NCI-H2081 (cell line): ENCODE data around the gene INPP5A.

Source experiments
- DNase-seq, 2 experiments: peaks; one replicate each; lab custom pipeline; 2025; lab: John Stamatoyannopoulos, UW

The INPP5A gene

DNA sequence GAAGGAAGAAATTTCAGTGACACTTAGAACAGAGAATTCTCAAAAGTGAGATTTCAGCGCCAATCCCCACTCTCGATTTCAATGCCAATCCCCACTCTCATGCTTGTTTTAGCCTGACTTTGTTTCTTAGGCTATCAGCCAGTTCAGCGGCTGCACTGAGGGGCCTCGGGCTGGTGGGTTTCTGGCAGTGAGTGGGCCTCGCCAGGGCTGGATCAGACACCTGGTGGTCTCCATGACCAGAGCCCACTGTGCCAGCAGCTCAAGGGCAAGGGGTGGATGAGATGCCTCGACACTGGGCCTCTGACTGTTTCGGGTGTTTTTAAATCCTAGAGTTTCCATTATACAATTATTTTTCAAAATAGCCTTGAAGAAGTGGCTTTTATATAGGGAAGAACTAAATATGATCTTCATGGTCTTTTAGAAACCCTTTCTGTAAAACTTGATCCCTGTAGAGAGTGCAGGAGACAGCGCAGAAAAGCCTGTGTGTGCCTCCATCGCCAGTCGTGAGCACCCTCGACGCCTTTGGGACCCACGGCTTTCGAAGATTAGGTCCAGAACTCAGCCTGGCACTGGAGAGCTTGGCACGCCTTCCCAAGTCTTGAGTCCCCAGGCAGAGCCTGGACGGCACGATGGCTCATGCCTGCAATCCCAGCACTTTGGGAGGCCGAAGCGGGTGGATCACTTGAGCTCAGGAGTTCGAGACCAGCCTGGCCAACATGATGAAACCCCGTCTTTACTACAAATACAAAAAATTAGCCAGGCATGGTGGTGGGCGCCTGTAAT, 76.2 kb downstream of the INPP5A start:
- DNase-seq: no peak

DNA sequence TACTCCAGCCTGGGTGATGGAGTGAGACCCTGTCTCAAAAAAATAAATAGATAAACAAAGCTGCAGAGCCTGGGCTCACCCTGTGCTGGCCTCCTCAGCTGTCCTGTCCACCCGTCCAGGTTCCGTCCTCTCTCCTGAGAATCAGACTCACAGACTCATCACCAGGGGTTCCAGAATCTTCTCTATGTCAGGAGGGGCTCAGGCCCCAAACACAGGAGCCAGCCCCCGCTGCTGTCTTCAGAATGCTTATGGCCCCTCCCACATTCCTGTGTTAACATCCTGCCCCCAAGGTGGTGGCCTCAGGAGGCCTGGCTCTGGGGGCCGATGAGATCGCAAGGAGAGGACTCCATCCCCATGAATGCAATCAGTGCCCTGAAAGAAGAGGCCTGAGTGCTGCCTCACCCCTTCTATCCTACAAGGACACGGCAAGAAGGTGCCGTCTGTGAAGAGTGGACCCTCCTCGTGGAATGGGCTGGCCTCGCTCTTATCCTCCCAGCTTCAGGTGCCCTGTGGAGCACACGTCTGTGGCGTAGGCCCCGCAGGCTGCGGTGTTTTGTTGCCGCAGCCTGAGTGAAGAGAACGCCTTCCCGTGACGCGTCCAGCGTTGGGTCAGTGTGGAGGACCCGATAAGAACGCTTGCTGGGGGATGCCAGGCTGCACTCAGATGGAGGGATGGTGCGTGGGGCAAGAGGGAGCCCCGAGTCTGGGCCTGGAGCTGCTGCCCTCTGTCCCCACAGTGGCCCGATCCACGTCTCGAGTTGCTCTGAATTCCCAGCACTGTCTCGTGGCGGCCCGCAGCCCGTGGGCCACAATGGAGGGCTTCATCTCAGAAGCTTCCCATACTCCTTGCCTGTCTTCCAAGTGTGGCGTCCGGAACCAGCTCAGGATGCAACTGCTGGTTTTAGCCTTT, 77.1 kb downstream of the INPP5A start:
- no peak for DNase-seq

DNA sequence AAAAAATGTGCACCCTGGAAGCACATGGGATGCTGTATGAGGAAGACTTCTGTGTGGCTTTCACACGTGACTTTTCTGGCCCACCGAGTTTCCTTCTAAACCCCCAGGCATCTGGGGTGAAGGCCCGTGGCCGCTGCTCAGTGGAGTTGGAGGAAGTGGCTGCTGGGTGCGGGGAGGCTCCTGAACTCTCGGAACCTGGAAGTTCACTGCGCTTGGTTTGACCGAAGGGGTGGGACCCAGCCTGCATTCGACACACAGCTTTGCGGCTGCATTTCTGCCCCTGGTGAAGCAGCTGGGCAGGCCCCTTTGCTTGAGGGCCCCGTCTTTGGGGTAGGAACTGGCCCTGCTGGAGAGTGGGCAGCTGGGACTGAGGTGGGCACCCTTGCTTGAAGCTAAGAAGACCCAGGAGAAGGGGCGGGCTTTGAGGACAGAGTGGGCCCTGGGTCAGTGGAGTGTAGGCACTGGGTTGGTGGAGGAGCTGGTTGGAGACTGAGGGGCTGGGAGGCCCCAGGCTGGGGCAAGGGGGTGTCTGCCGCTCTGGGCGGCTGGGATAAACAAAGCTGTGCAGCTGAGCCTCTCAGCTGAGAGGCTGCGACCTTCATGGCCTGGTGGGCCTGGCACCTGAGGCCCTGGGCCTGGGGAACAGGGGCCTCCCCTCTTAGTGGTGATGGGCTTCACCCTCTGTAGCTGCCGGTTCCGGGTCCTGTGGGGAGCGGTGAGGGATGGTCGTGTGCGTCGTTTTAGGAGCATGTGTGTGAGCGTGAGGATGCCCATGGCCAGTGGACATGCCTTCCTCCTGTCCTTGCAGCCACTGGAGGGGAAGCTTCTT, 78.0 kb downstream of the INPP5A start:
- no peak for DNase-seq

DNA sequence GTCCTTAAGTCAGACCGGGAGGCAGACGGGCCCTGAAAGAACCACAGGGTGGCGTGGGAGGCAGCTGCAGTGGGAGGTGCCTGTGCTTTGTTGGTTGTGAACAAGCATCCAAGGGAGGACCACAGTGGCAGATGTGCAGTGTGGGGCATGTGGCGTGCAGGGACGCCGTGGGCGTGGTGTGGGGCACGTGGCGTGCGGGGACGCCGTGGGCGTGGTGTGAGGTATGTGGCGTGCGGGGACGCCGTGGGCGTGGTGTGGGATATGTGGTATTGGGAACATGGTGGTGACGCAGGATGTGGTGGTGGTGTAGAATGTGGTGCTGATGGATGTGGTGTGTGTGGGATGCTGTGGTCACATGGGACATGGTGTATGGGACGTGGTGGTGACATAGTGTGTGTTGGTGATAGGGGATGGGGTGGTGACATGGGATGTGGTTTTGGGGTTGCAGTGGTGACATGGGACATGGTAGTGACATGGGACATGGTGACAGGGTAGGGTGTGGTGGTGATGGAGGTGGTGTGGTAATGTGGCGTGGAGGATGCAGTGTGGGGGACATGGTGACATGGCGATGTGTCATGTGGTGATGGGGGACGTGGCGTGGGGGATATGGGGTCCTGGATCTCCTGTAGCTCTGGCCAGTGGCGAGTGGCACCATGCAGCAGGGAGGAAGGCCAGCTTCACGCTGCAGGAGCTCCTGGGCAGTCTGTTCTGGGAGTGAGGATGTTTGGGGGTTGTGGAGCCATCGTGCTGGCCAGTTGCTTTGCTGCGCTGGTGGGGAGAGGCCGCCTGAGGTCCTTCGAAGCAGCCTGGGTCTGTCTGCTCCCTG, 78.8 kb downstream of the INPP5A start:
- DNase-seq: no peak

DNA sequence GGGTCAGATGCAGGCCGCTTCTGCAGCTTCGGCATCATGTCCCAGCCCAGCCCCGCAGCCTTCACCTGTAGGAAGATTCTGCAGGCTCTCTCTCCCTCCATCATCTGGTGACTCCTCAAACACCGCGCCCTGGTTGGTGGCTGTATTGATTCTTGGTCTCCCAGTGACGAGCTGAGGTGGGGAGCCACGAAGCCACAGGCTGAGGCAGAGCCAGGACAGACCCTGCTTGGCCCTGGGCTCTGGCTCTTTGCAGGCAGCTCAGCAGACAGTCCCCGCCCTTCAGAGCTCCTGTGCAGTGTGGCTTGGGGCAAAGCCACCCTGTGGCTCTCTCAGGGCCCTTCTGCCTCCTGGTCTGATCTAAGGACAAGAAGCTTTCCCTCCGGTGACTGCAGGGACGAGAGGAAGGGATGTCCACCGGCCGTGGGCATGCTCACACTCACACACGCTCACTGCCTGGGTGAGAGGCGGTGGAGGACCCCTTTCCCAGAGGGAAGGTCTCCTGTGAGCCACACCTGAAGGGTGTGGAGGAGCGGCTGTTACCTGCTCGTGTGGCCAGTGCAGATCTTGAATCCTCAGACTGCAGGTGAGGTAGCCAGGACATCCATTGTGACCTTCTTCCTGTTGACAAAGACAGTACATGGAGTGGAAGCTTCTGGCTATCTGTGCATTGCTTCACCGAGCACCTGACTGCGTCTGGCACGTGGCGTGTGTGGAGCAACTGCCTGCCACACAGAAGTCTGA, 79.6 kb downstream of the INPP5A start:
- no peak for DNase-seq

DNA sequence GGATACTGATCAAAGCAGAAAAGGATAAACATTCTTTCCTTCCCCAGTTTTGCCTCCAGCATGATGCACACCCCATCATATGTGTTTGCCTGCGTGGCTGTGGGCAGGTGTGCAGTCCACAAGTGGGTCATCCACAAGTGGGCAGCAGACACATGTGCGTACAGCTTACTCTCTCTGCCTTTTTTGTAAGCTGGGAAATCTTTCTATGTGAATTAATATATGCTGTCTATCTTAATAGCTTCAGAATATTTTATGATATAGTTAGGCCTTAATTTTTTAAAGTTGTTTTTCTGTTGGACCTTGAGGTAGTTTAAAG, 80.1 kb downstream of the INPP5A start:
- DNase-seq: no peak

DNA sequence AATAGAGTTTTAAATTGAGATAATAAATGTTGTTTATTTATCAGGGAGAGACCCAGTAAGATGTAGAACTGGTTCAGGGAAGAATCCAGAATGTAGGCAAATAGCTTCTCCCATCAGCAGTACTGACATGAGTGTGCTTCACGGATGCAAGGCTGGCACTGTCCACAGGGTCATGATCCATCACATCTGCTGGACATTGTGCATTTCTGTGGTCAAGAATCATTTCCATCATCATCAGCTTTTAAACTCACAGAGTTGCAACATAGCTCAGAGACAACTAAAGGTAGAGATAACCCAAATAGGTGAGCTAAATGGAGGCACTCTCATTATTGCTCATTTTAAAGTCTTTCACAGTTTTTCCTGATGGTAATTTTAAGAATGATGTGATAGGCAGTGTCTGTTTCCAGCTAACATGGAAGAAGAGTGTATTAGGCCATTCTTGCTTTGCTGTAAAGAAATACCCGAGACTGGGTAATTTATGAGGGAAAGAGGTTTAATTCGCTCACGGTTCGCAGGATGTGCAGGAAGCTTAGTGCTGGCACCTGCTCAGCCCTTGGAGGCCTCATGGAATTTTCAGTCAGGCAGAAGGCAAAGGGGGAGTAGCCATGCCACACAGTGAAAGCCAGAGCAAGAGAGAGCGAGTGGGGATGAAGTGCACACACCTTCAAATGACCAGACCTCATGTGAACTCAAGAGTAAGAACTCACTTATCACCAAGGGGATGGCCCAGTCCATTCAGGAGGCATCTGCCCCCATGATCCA, 80.8 kb downstream of the INPP5A start:
- DNase-seq: no peak

DNA sequence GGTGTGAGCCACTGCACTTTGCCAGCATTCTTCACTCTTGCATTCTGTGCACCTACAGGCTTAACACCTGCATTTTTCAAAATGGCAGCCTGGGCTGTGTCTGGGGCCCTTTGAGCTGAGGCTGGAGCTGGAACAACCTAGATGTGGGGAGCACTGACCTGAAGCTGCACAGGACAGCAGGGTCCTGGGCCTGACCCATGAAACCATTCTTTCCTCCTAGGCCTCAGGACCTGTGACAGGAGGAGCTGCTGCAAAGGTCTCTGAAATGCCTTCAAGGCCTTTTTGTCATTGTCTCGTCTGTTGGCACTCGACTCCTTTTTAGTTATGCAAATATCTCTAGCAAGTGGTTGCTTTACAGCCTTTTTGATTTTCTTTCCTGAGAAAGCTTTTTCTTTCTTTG, 82.3 kb downstream of the INPP5A start:
- DNase-seq: no peak

DNA sequence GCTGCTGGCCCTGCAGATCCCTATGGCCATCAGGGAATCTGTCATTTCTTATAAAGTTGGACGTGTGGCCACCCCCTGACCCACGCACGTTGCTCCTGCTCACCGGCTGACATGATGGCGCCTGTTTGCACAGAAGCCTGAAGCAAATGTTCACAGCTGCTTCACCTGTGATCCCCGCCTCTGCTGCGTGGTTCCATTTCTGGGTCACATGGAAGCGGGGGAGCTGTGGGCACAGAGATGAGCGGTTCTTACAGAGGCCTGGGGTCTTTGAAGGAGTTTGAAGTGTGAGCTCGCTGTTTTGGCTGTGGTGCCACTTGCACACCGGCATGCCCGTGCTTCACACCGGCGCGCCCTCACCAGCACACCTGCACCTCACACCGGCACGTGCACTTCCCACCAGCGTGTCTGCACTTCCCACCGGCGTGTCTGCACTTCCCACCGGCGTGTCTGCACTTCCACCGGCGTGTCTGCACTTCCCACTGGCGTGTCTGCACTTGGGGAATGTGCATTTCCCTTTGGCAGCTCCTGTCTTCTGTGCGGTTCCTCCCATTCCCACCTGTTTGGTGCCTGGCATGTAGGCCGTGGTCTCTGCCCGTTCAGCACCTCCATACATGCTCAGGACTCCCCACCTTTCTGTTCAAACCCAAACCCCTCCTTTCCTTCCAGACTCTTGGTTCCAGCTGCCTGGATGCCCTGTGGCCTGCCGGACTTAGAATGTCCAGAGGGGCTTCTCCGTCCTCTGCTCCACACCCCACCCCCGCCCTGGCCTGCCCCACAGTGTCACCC, 86.7 kb downstream of the INPP5A start:
- DNase-seq: no peak

DNA sequence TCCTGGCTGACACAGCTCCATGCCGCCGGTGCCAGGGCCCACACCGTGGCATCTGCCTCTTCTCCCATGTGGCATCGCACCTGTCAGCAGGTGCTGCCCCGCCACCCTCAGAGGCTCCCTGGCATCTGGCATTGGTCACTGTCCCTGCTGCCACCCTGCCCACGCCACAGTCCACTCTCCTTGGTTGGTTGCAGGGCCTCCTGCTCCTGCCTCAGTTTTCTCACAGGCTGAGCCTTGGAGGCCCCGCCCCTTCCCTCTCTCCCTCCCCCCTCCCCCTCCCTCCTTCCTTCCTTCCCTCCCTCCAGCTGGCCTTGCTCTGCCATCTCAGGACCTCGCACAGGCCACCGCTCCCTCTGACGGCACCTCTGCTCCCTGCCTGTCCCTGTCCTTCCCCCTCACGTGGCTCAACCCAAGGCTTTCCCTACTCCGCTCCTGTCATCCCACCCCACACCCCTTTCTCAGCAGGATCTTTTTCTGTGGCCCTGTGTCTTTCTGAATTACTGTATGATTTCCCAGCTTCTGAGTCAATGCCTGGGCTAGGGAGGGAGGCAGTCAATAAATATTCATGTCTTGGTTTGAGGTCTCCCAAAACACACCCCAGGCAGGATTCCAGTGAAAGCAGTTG, 87.4 kb downstream of the INPP5A start:
- no peak for DNase-seq

DNA sequence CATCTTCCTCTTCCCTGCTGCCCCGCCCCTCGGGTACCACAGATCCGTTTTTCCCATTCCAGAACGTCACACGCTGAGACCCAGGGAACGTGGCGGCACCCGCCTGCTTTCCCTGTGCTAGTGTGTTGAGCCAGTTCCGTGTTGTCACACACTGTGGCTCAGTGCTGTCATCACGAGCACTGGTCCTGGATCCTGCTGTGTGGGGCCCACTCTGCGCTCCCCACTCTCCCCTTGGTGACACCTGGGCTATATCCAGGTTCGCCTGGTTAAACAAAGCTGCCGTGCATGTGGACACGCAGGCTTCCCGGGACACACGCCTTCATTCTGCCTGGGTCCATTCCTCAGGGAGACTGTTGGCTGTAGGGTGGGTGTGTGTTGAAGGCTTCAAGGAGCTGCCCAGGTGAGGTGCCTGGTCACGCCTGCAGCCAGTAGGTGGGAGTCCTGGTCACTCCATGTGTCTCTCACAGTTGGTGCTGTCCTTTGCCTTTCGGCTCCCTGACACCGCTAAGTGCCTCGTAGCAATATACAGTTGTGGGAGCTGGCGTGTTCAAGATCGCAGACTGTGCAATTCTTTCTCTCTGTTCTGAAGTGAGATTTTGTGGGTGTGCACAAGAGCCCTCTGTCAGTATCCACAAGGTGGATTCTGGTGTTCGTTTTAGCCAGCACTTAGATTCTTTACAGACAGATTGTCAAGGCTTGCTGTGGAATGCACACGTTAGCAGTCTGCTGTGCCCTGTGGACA, 88.6 kb downstream of the INPP5A start:
- no peak for DNase-seq

DNA sequence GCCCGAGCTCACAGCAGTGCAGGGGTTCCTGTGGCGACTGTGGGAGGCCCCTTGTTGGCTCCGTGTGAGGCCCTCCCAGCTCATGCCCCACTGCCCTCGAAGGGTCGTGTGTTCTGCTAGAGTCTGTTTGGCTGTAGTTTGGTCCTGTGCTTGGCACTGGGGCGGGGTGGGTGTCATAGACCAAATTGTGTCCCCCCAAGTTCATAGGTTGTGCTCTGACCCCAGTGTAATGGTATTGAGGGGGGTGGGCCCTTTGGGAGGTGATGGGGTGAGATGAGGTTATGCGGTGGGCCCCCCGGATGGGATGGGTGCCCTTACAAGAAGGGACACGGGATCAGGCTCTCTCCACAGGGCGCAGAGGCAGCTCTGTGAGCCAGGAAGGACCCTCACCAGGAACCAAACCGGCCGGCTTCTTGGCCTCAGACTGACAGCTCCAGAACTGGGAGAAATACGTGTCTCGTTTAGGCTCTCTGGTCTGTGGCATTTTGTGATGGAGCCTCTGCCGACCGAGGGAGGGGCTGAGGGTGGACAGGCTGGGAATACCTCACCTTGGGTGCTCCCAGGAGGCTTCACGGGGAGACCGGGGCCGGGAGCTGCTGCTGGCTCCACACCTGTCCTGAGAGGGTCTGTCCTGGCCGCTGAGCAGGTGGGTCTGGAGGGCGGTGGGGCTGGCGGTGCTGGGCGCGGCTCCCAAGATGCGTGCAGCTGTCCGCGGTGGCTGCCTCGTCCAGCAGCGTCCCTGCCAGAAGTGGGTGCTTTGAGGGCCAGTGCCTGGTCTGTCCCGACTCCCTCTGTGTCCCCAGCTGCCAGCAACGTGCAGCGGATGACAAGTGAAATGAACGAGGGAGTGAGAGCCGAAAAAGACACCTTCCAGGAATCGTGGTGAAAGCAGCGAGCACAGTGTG, 89.4 kb downstream of the INPP5A start:
- no peak for DNase-seq

DNA sequence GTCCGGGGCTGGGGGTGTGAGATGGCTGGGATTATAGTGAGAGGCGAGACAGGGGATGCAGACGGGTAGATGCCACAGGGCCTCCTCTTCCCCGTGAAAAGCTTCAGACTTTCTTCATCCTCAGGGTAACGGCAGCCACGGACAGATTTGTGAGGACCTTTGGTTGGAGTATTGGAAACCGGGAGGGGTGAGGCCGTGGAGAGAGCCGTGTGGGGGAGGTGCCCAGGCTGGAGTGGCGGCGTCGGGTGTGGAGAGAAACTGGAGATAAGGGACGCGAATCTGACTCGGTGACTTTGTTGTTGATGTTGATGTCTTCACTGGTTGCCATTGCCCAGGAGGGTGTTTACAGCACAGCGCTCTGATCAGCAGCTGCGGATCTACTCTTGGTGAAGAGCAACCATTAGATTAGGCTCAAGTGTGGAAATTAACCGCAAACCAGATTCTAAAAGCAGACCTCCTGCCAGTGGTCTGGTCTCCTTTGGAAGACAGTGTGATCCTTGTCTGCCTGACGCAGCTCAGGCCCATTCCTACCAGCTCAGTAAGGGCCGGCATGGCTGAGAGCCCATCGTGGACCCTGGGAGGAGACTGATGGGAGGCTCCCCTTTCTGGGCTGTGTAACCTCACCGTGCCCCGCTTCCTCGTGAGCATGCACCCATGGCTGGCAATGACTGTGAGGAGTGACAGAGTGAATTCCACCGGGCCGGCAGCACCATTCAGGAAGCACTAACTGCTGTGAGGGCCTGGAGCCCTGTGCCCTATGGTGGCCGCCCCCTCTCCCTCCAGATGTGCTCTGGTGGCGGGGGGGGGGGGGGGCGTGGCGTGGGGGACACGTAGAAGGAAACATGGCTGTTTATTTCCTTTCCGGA, 90.3 kb downstream of the INPP5A start:
- DNase-seq: no peak

DNA sequence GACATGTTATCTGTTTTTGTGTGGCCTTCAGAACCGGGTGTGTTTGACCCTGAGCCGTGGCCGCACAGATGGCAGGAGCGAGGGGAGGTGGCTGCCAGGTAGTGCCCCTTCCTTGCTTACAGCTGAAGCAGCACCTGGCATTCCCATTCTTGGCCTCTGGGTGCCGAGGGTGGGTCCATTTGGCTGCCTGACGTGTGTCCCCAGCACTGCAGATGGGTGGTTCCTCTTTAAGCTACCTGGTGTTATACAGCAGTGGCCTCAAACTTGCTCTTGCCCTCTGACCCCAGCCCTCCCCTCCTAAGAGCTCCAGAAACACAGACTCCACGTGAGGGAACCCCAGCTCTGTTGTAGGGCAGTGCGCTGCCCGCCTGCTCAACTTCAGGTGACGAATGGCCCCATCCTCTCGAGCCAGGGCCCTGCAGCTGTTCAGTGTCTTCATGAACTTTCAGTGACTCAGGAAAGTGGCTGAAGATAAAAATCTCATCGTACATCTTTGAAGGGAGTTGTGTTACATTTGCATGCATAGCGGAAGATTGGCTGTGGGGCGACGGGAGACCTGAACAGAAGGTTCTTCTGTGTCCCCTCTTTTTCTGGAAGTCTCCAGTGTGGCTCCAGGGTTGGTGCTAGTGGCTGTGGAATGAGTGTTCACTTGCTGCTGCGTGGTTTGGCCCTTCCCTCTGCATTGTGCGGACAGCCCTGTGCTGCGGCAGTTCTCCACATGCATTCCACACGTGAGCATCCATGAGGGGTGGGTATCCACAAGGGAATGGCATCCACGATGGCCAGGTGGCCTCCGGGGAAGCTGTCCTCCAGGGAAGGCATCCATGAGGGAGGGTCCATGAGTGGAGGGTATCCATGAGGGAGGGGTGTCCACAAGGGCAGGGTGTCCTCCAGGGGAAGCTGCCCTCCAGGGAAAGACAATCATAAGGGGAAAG, 91.6 kb downstream of the INPP5A start:
- no peak for DNase-seq

DNA sequence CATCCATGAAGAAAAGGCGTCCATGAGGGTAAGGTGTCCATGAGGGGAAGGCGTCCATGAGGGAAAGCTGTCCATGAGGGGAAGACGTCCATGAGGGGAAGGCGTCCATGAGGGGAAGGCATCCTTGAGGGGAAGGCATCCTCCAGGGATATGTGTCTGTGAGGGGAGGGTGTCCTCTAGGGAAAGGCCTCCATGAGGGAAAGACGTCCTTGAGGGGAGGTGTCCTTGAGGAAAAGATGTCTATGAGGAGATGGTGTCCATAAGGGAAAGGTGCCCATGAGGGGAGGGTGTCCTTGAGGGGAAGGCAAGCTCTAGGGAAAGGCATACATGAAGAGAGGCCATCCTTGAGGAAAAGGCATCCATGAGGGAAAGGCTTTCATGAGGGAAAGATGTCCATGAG, 92.6 kb downstream of the INPP5A start:
- no peak for DNase-seq
